ENCODE data around the gene NIPAL4.
"Not testable (repeated sequence)": the region's sequence is repeated elsewhere in the genome, so short reads cannot be mapped to it uniquely, and the experiment has no call there.

NIPAL4 gene

GRCh38 chr5:157463621-157464518 is 3.9 kb downstream of the NIPAL4 start:
- DNase-seq, result no peak

GRCh38 chr5:157464519-157465171 is 4.6 kb downstream of the NIPAL4 start:
- peak; percentile 54 for DNase-seq

- no peak for DNase-seq
Observed at GRCh38 chr5:157468293-157468965, 8.4 kb downstream of the NIPAL4 start.

- no peak for DNase-seq
Observed at GRCh38 chr5:157469073-157469472, 9.1 kb downstream of the NIPAL4 start.

DNA sequence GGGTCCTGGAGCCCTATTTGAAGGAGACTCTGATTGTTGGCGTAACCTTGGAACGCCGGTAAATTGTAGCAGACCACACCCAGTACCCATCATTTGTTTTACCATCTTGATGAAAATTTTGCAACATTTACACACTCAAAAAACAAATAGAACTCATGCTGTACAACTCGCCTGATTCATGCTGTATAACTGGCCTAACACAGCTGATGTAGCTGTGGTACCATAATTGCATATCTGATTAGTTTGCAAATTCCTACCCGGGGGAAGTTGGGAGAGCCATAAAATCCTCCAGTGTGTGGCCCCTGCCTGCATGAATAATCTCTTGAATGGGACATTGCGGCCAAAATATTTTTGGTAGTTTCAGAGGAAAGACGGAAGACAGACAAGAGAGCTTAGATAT is 9.7 kb downstream of the NIPAL4 start:
- DNase-seq, result no peak

GRCh38 chr5:157470631-157471030 is 10.6 kb downstream of the NIPAL4 start:
- DNase-seq, result no peak

GRCh38 chr5:157471709-157472108 is 11.7 kb downstream of the NIPAL4 start:
- DNase-seq, result no peak

- no peak for DNase-seq
Observed at GRCh38 chr5:157473383-157474320, 13.6 kb downstream of the NIPAL4 start.

GRCh38 chr5:157475432-157475831 is 15.4 kb downstream of the NIPAL4 start:
- no peak for DNase-seq

DNA sequence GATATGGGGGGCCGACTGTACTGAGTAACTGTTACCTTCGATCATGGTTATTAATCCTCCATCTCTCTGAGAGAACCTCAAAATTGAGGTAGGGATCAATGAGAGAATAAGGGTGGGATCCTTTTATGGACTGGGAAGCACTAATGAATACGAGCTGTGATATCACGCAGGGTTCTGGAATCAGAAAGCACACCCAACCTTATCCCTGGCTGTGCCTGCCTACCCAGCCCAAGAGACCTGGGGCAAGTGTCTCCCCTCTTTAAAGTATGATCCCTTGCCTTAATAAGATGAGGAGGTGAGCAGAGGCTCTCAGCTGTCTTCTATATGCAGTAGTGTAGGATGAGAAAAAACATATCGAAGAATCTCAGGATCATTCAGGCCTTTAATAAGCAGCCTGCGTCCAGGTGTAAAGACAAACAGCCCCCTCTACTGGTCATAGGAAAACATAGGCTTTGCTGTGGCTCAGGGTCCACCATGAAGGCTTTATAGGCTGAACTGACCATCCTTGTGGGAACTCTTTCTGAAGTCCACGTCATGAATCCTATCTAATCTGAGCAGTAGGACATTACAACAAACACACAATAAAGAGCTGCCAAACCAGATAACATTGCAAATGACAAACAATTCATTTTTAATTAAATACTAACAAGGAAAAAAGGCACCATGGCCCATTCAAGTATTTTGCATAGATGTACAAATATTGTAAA is 16.8 kb downstream of the NIPAL4 start:
- DNase-seq, result no peak

DNA sequence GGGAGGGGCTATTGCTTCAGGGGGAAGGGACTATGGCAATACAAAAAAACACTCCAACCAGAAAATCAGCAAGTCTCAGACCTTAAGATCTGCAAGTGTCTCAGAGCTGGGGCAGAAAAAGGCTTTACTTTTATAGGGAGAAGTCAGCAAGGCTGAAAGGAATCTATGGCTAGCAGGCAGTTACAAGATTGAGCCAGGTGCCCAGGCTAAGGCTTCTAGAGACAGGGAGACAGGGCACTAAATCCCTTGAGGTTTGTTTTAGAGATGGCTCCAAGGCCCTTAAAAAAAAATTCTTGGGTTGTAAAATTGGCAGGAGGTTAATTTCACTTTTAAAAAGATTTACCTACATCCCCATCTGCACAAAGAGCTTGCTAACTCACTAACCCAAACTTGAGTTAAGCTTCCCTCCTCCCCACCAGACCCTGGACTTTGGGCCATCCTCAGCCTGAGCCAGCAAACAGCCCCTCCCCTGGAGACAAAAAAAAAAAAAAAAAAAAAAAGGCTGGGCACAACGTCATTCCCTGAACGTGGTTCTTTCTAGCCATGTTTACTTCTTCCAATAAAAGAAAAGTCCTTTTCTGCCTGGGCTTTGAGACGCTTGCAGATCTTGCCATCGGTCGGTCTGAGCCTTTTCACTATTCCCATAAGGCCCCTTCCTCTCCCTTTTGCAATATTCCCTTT is 17.9 kb downstream of the NIPAL4 start:
- no peak for DNase-seq

GRCh38 chr5:157478726-157479125 is 18.7 kb downstream of the NIPAL4 start:
- DNase-seq, result no peak

- no peak for DNase-seq
Observed at GRCh38 chr5:157479166-157479565, 19.2 kb downstream of the NIPAL4 start.

- no peak for DNase-seq
Observed at GRCh38 chr5:157479612-157480510, 19.8 kb downstream of the NIPAL4 start.

GRCh38 chr5:157481265-157481664 is 21.3 kb downstream of the NIPAL4 start:
- no peak for DNase-seq

GRCh38 chr5:157481666-157482065 is 21.7 kb downstream of the NIPAL4 start:
- DNase-seq, result no peak

DNA sequence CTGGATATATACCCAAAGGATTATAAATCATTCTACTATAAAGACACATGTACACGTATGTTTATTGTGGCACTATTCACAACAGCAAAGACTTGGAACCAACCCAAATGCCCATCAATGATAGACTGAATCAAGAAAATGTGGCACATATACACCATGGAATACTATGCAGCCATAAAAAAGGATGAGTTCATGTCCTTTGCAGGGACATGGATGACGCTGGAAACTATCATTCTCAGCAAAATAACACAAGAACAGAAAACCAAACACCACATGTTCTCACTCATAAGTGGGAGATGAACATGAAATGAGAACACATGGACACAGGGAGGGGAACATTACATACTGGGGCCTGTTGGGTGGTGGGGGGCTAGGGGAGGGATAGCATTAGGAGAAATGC is 22.7 kb downstream of the NIPAL4 start:
- DNase-seq, result not testable (repeated sequence)

GRCh38 chr5:157484768-157485167 is 24.8 kb downstream of the NIPAL4 start:
- no peak for DNase-seq

- no peak for DNase-seq
Observed at GRCh38 chr5:157485340-157485739, 25.3 kb downstream of the NIPAL4 start.

- DNase-seq, result no peak
Observed at GRCh38 chr5:157485811-157486210, 25.8 kb downstream of the NIPAL4 start.

All from activated CD8-positive, alpha-beta memory T cell treated with anti-CD3 and anti-CD28 coated beads, Interleukin-2, amount 50 U/mL, for 4 hours (primary cell).